Pons (tissue), 1 donor: Measurements from ENCODE around the gene CD209.

ENCODE experiments used
- DNase-seq: peaks from one replicate; pipeline ENCODE4 v3.0.0-alpha.2; 2016; ENCODE audit warnings: low spot score

CD209 gene

DNA sequence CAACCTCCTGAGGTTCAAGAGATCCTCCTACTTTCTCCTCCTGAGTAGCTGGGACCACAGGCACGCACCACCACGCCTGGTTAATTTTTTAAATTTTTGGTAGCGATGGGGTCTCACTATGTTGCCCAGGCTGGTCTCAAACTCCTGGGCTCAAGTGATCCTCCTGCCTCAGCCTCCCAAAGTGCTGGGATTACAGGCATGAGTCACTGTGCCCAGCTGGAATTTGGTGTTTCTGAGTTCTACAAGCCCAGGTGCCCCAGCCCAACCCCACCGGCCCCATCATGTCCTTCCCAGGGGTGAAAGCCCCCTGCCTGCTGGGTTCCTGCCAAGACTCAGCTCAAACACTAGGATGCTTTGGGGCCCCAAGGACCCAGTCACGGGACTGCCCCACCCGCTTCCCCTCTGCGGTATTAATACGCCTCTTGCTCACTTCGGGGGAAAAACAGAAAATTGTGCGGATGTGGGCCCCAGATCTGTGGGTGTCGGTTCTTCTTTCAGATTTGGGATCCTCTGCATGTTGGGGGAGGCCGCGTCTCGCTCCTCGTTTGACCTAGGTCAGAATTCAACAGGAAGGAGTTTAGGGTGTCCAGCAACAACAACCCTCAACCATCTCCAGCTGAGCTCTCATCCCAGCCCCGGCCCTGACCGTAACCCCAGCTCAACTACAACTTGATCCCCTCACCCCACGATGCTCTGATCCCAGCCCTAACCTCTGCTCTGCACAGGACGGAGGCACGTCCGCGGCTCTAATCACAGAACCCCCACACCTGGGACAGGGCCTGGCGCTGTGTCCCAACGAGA lies 41.7 kb downstream of the CD209 start:
- peak; percentile 33 for DNase-seq

DNA sequence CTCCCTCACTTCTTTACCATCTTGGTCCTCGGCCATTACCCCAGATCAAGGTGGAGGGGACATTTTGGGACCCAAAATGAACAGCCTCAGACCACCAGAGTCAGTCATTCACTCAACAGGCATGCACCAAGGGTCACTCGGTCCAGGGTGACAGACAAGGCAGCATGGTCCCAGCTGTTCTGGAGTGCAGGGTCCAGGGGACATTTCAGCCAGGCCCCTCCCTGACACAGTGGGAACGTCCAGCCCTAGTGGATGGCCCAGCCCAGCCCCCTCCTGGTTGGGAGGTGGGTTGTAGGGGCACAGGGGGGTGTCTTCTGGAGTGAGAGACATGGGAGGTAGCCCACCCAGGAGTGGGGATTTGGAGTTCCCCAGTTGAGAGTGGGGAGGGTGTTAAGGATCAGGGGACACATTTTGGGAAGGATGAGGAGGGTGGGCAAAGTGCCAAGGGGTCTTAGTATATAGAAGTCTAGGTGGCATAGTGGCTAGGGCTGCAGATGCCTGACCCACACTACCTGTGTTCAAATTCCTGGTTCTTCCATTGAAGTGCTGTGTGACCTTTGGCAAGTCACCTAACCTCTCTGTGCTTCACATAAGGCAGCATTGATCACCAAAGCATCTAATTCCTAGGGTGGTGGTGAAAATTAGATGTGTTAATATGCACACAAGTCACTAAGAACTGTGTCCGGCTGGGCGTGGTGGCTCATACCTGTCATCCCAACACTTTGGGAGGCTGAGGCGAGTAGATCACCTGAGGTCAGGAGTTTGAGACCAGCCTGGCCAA lies 42.9 kb downstream of the CD209 start:
- no peak for DNase-seq

DNA sequence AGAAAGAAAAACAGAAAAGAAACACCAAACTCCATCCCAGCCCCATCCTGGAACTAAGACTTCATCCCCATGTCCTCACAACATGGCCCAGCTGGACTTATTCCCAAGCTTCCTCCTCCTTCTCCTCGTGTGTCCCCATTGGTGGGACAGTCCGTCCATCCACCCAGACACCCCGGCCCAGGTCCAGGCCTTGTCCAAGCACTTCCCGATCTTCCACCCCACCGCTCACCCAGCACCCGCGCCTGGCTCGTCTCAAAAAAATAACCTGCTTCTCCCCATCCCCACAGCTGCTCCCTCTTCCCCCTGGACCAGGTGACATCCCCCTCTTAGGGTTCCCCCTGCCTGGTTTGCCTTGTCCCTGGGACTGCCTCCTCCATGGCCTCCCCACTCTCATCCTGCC lies 44.0 kb downstream of the CD209 start:
- DNase-seq = no peak

DNA sequence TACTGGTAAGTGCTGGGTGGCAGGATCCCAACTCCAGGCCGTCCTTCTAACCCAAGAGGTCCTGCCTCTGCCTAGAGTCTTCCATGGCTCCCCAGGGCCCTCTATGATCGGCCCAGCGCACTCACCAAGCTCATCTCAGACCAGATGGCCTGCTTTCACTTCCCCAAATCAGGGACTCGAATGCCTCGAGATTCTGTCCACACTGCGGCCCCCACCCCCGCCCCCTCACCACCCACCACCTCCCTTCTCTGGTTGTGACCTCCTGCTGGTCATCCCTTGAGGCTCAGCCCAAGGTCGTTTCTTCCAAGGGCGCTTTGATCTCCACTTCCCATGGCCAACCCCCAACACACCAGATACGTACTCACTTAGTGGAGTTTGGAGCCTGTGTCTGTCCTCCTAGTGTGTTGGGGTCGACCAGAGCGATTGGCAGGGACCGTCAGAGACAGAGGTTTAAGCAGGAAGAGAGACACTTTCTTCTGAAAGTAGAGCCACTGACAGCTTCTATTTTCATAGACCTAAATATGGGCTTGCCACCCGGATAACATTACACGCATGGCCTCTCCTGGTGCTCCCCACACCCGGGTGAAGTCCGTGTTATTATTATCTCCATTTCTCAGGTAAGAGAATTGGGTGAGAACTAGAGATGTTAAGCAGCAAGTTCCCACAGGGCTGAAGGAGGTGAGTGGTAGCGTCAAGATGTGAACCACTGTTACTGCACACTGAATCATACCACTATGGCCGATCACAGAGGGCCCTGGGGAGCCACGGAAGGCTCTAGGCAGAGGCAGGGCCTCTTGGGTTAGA lies 45.5 kb downstream of the CD209 start, which contains the start of gene FCER2:
FCER2 (minus strand) TSS at position 478 of the 804 bp plus-strand sequence. CDS start 2,371 bp downstream, outside the sequence.
- DNase-seq = no peak

DNA sequence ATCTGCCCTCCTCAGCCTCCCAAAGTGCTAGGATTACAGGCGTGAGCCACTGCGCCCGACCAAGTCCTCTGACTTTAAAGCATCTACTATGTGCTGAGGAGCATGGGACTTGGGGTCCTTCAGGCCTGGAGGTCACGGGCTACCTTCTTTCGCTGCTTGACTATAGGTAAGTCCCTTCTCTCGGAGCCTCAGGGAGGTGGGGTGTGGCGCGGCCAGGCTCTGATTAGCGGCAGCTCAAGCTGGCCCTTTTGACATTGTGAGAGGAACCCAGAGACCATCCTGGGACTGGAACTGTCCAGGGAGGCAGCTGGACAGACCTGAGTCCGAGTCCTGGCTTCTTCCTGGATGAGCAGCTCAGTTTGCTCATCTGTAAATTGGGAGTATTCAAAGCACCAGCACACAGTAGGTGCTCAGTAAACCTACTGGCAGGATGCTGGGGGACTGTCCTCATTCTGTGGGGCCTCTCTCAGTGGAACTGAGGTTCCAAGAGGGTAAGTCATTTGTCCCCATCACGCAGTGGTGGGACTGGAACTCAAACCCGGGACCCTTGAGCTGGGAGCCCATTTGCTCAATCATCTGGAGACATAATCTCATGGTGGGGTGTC lies 46.2 kb downstream of the CD209 start:
- DNase-seq = no peak

DNA sequence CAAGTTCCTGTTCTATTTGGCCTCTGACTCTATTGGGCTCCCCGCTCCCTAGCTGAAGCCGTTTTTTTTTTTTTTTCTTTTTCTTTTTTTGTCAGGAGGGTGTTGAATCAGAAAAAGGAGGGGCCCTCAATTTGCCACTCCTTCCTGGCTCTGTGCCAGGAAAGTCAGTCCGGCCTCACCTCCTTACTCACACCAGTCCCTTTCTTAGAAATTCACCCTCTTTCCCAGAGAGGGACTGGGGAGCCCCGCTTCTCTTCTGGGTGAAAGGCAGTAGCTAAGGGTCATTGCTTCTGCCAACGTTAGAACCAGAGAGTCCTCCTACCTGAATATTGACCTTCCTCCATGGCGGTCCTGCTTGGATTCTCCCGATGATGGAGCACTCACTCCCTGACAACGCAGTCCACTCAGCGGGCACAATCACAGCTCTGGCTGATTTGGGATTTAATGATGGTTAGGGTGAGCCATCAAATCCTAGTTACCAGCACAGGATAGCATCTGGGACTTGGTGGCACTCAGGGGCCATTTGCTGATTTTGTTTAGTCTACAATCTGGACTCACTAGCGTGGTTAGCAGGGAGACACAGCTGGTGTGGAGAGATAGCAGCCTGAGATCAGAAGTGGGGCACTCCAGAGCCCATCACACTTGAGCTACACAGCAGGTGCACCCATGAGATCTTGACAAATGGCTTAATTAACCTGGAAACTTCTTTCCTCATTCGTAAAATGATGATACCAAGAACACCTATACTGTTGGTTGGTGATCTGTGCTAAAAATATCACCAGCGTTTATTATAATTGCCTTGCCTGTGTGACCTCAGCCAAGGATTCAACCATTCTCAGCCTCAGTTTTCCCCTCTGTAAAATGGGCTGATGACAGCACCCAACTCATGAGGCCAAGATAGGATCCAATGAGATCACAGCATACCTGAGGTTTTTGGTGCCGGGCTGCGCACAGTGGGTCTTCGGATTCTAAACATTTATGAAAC lies 47.6 kb downstream of the CD209 start:
- no peak for DNase-seq

DNA sequence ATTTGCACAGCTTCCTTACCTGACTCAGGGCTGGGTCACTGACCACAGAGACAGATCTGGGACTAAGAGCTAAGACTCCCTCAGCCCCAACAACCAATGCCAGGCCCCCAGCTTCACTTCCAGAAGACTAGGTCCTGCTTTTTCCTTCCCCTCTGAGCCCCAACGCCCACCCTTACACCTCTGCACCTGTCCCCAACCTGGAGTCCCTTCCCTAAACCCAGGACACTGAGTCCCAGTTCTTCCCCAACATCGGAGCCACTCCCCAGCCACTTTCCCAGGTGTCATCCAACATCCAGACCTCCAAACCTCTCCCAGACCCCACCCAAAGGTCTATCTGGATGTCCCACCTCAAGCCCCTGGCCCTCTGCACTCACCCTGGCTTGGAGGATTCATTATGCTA lies 48.3 kb downstream of the CD209 start:
- DNase-seq = no peak

DNA sequence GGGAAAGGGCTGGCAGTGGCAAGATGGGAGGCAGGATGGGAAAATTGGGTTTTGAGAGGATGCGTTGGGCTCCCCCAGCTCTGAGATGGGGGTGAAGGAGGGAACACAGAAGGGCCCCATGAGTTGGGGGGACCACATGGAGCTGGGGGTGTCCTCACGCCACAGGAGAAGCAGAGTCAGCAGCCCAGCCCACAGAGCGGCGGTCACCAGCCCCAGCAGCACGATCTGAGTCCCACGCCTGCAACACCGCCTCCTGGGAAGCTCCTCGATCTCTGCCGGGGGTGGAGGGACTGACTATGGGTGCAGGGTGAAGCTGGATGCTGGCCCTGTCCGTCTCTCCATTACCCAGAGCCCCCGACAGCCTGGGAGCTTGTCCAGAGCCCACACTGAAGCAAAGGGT lies 48.8 kb downstream of the CD209 start:
- DNase-seq = no peak

DNA sequence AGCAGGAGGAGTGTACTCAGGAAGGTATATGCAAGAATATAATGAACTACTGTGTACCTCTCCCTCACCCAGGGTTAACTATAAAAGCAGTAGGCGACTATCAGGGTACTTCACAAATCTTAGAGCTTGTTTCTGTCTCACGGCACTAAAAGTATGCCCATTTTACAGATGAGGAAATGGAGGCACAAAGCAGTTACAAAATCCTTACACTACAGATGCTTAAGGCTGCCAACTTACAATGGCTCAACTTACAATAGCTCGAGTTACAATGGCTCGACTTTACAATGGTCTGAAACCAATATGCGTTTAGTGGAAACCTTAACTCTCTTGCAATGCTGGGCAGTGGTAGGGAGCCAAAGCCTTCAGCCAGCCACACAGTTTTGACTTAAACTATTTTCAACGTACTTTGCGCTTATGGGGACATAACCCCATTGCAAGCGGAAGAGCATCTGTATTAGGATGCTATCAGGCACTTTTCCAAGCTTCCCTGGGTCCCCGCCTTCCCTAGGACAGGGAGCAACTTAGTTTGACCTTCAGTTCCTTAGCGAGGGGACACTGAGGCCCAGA lies 49.5 kb downstream of the CD209 start:
- DNase-seq = no peak

DNA sequence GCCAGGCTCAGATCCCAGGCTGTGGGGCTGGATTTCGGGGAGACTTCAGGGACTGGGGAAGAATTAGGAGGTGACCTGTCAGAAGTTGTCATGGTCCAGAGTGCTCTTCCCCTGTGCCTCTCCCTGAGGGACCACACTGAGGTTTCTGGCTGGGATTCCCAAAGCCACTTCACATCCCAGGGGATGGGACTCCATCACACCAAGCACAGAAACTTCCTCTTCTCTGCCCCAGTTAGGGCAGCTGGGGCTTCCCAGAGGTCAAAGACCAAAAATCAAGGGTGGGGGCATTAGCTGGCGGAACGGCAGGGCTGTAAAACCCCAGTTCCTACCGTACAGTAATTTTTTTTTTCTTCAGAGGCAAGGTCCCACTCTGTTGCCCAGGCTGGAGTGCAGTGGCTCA lies 52.8 kb downstream of the CD209 start:
- no peak for DNase-seq

DNA sequence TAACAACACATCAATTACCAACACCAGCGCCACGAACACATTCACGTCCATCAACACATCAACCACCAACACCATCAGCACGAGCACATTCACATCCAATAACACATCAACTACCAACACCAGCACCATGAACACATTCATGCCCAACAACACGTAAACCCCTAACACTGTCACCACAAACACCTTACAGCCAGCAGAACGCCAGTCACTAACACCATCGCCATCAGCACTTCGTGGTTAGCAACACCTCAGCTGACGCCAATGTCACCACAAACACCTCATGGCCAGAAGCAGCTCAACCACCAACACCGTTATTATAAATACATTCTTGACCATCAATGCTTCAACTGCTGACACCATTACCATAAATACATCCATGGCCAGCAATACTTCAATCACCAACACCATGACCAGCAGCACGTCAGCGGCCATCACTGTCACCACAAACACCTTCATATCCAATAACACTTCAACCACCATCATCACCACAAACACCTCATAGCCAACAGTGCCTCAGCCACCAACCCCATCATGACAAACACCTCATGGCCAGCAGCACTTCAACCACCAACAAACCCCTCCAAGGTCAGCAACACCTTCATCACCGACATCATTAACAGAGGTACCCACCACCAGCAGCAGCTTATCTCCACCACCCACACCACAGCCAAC lies 54.8 kb downstream of the CD209 start:
- no peak for DNase-seq

DNA sequence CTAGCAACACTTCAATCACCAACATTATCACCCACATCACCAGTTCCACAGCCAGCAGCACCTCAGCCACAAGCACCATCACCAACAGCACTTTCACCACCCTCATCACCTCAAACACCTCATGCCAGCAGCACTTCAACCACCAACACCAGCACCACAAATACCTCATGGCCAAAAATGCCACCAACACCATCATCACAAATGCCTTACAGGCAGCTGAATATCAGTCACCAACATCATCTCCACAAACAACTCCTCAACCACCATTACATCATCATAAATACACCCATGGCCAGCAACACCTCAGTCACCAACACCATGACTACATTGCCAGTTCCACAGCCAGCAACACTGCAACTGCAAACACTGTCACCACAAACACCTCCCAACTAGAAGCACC lies 55.8 kb downstream of the CD209 start:
- no peak for DNase-seq

DNA sequence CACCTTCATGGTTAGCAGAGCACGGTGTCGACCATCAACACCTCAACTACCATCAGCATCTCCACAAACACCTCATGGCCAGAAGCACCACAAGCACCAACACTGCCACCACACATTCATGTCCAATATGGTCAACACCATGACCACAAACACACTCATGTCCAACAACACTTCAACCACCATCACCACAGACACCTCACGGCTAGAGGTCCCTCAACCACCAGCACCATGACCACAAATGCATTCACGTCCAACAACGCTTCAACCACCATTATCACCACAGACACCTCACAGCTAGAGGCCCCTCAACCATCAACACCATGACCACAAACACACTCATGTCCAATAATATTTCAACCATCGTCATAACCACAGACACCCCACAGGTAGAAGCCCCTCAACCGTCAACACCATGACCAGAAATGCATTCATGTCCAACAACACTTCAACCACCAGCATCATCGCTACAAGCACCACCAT lies 56.5 kb downstream of the CD209 start:
- no peak for DNase-seq
